Progenitor cell of endocrine pancreas (in vitro differentiated cells): ENCODE measurements around the gene USP48. TPM values are rescaled to one million over a fixed set of nuclear protein-coding genes. Genes with fewer than 3 reads are reported as not detected.
"Not testable (repeated sequence)": the region's sequence is repeated elsewhere in the genome, so short reads cannot be mapped to it uniquely, and the experiment has no call there.

Experiments
- DNase-seq: peaks from one replicate; pipeline ENCODE4 v3.0.0; 2021; ENCODE audit warnings: low spot score; ENCODE audit not compliant: unreplicated experiment
- H3K27ac Mint-ChIP-seq: 2 replicates; pipeline ENCODE4 v1.8.0; 2021; ENCODE audit warnings: mild to moderate bottlenecking, moderate library complexity, mixed read lengths
- H3K27me3 Mint-ChIP-seq: 2 replicates; pipeline ENCODE4 v1.8.0; 2021; ENCODE audit warnings: mixed read lengths
- H3K36me3 Mint-ChIP-seq: 2 replicates; pipeline ENCODE4 v1.8.0; 2022; ENCODE audit warnings: mixed read lengths; ENCODE audit not compliant: insufficient read depth
- H3K4me1 Mint-ChIP-seq: 2 replicates; pipeline ENCODE4 v1.8.0; 2021; ENCODE audit warnings: low read depth, mixed read lengths
- H3K4me3 Mint-ChIP-seq: 2 replicates; pipeline ENCODE4 v1.8.0; 2021; ENCODE audit warnings: low read depth, mild to moderate bottlenecking, moderate library complexity, mixed read lengths
- H3K9me3 Mint-ChIP-seq: 2 replicates; pipeline ENCODE4 v1.8.0; 2021; ENCODE audit warnings: low read depth, mixed read lengths
- CTCF ChIP-seq: fragments of 200-600 bp; sonication (generic); IDR thresholded peaks from one replicate; pipeline ENCODE4 v1.5.0; 2021; ENCODE audit warnings: antibody characterized with exemption, mild to moderate bottlenecking; ENCODE audit not compliant: unreplicated experiment
- total RNA-seq: library from RNA; stranded (reverse); gene quantifications from 2 replicates; pipeline ENCODE4 v1.2.1, GENCODE V29; 2021

The USP48 gene
- total RNA-seq, 1 donor from 2014 or later, result 77.3 TPM

GRCh38 chr1:21633141-21633755, 149.7 kb downstream of the USP48 start:
- Mint-ChIP-seq H3K9me3 (no peaks in the 10 kb centered on the region), H3K27ac (peak overlapping the region; percentile 33), H3K4me3 (no peak overlapping the region), H3K36me3 (no peaks in the 10 kb centered on the region), H3K27me3 (peaks cover 13% of the 10 kb centered on the region), H3K4me1 (peaks cover 2% of the 10 kb centered on the region)
- TF ChIP-seq CTCF, result no peak
- DNase-seq, result no peak

DNA sequence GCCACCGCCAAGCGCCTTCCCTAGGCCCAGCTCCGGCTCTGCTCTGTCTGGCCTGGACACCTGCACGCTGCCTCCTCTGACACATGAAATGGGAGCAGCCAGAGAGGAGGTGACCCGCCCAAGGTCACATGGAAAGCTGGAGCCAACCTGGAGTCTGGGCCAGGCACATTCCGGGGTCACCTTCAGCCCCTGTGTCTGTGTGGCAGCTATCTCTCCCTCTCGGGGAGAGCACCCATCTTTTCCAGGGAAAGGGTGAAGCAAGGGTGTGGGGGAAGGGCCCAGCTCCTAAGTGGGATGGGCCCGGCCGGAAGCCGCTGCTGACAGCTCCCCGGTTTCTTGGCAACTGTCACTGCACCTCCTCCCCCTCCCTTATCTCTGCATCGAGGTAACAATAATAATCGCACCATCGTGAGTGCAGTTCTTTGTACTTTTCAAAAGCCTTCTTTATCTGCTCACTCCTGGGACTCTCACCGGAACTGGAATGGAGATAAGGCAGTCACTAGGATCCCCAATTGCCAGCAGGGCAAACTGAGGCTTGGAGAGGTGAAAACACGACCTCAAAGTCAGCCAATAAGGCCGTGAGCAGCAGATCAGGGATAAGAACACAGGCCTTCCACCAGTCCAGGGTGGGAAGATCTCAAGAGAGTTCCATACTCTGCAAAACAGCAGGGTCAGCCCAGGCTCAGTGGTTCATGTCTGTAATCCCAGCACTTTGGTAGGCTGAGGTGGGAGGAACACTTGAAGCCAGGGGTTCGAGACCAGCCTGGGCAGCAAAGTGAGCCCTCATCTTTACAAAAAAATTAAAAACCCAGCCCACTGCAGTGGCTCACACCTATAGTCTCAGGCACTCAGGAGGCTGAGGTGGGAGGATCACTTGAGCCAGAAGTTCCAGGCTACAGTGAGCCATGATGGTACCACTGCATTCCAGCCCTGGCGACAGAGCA, 150.7 kb downstream of the USP48 start:
- H3K4me3 Mint-ChIP-seq, result no peak overlapping the region
- no peak for TF ChIP-seq CTCF
- no peak for DNase-seq
- H3K36me3 Mint-ChIP-seq, result no peaks in the 10 kb centered on the region
- peaks cover 2% of the 10 kb centered on the region for H3K4me1 Mint-ChIP-seq
- peak overlapping the region; percentile 45 for H3K27ac Mint-ChIP-seq
- H3K9me3 Mint-ChIP-seq, result no peaks in the 10 kb centered on the region
- peaks cover 13% of the 10 kb centered on the region for H3K27me3 Mint-ChIP-seq

DNA sequence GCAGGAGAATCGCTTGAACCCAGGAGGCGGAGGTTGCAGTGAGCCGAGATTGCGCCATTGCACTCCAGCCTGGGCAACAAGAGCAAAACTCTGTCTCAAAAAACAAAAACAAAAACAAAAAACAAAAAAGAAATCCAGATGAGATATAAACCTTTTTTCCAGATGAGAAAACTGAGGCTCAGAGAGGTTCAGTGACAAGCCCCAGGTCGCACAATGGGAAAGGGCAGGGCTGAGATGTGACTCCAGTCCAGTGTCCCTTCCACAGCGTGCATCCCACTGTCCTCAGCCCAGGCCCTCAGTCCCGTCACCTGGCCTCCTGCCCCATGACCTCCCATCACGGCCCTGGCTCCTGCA, 151.4 kb downstream of the USP48 start:
- peak overlapping the region; percentile 45 for H3K27ac Mint-ChIP-seq
- DNase-seq, H3K4me1 Mint-ChIP-seq, H3K9me3 Mint-ChIP-seq, H3K36me3 Mint-ChIP-seq, H3K4me3 Mint-ChIP-seq: not testable (repeated sequence)
- peaks cover 13% of the 10 kb centered on the region for H3K27me3 Mint-ChIP-seq

GRCh38 chr1:21630571-21631343, 152.2 kb downstream of the USP48 start:
- H3K4me1 Mint-ChIP-seq, result peaks cover 2% of the 10 kb centered on the region
- H3K9me3 Mint-ChIP-seq, result no peaks in the 10 kb centered on the region
- H3K36me3 Mint-ChIP-seq, result no peaks in the 10 kb centered on the region
- TF ChIP-seq CTCF, result no peak
- peaks cover 13% of the 10 kb centered on the region for H3K27me3 Mint-ChIP-seq
- H3K4me3 Mint-ChIP-seq, result no peak overlapping the region
- H3K27ac Mint-ChIP-seq, result no peak overlapping the region
- no peak for DNase-seq

GRCh38 chr1:21629971-21630370, 153.0 kb downstream of the USP48 start:
- TF ChIP-seq CTCF, result no peak
- peaks cover 2% of the 10 kb centered on the region for H3K4me1 Mint-ChIP-seq
- H3K36me3 Mint-ChIP-seq, result no peaks in the 10 kb centered on the region
- H3K27ac Mint-ChIP-seq, result no peak overlapping the region
- no peak overlapping the region for H3K4me3 Mint-ChIP-seq
- H3K9me3 Mint-ChIP-seq, result no peaks in the 10 kb centered on the region
- peaks cover 15% of the 10 kb centered on the region for H3K27me3 Mint-ChIP-seq
- no peak for DNase-seq
